GM12878 (cell line): Measurements from ENCODE around the gene HOXD10. TPM values are rescaled to one million over a fixed set of nuclear protein-coding genes. Genes with fewer than 3 reads are reported as not detected.

Source experiments
- ATAC-seq: fragments of 200-7000 bp; cut with Tn5 transposase; 3 replicates; pipeline ENCODE4 v1.9.1; 2020; ENCODE audit warnings: mild to moderate bottlenecking, moderate library complexity
- BruUV-seq: library from RNA; stranded (reverse); fragments of 400-500 nt; replicated peaks from 2 replicates; lab custom pipeline; 2021; lab: Mats Ljungman, UMichigan
- CTCF ChIA-PET: fragments of 300-600 bp; sonication (Branson Sonifier 250); formaldehyde crosslinking; extraction: SDS; loops from one replicate; lab custom pipeline; 2021; ENCODE audit warnings: inconsistent platforms; lab: Yijun Ruan, JAX
- POLR2A ChIA-PET: fragments of 350-600 bp; formaldehyde crosslinking; extraction: SDS; loops from one replicate; lab custom pipeline; 2021; ENCODE audit warnings: inconsistent platforms; lab: Charles Lee
- RAD21 ChIA-PET: fragments of 300-600 bp; sonication (Branson Sonifier 250); formaldehyde crosslinking; loops from one replicate; lab custom pipeline; 2023; ENCODE audit warnings: antibody characterized with exemption; ENCODE audit not compliant: unreplicated experiment; lab: Charles Lee
- SMC1A ChIA-PET: fragments of 300-600 bp; sonication (Branson Sonifier 250); formaldehyde crosslinking; loops from one replicate; lab custom pipeline; 2023; ENCODE audit not compliant: unreplicated experiment, uncharacterized antibody; lab: Charles Lee
- DNase-seq: peaks from one replicate; pipeline ENCODE4 v3.0.0-alpha.2; 2011; ENCODE audit warnings: low read depth, low spot score
- FAIRE-seq: peaks from 3 replicates; lab custom pipeline; 2011; peaks lifted over from hg19 to GRCh38; lab: Jason Lieb, UNC
- H2AFZ ChIP-seq: 2 replicates; pipeline ENCODE4 v1.6.0; 2011; ENCODE audit warnings: low read depth, low read length, control low read depth; ENCODE audit not compliant: control insufficient read depth
- H3K27ac ChIP-seq: 2 replicates; pipeline ENCODE4 v1.5.1; 2011; ENCODE audit warnings: control low read depth; ENCODE audit not compliant: control insufficient read depth, insufficient read depth
- H3K27me3 ChIP-seq, 2 experiments: replicated peaks in 1 of 2; 2 replicates each; pipeline versions ENCODE4 v1.6.0 to v1.6.1; 2011; ENCODE audit warnings: low read length in 1 of 2; ENCODE audit not compliant: control insufficient read depth in 2 of 2, insufficient read depth in 2 of 2
- H3K36me3 ChIP-seq, 2 experiments: 2 replicates each; pipeline ENCODE4 v1.5.1; 2011; ENCODE audit warnings: low read length in 1 of 2; ENCODE audit not compliant: control insufficient read depth in 2 of 2, insufficient read depth in 2 of 2
- H3K4me1 ChIP-seq: 2 replicates; pipeline ENCODE4 v1.6.1; 2011; ENCODE audit warnings: mild to moderate bottlenecking, low read length, moderate library complexity, mixed read lengths; ENCODE audit not compliant: control insufficient read depth, insufficient read depth
- H3K4me2 ChIP-seq: 2 replicates; pipeline ENCODE4 v1.6.0; 2011; ENCODE audit warnings: control low read depth; ENCODE audit not compliant: control insufficient read depth, insufficient read depth
- H3K4me3 ChIP-seq: fragments of 200-600 bp; sonication (generic); 2 replicates; pipeline ENCODE4 v1.5.1; 2016
- H3K79me2 ChIP-seq: 2 replicates; pipeline ENCODE4 v1.6.0; 2011; ENCODE audit warnings: low read length; ENCODE audit not compliant: control insufficient read depth, insufficient read depth
- H3K9ac ChIP-seq: 2 replicates; pipeline ENCODE4 v1.8.0; 2011; ENCODE audit warnings: low read length, control low read depth, mixed read lengths; ENCODE audit not compliant: control insufficient read depth, insufficient read depth
- H3K9me3 ChIP-seq: replicated peaks from 3 replicates; pipeline ENCODE4 v1.5.1; 2011; ENCODE audit warnings: mild to moderate bottlenecking, low read length; ENCODE audit not compliant: control insufficient read depth, insufficient read depth
- H4K20me1 ChIP-seq: 2 replicates; pipeline ENCODE4 v1.6.0; 2011; ENCODE audit not compliant: control insufficient read depth, insufficient read depth
- ATF7 ChIP-seq: fragments of 450-650 bp; IDR thresholded peaks from 2 replicates; pipeline ENCODE4 v1.6.1; 2016; ENCODE audit warnings: low read depth, mild to moderate bottlenecking
- CBX5 ChIP-seq: sonication (generic); IDR thresholded peaks from 2 replicates; pipeline ENCODE4 v1.6.1; 2016; ENCODE audit warnings: low read depth, moderate library complexity, mild to moderate bottlenecking, inconsistent platforms
- CREB1 ChIP-seq: IDR thresholded peaks from 2 replicates; pipeline ENCODE4 v1.6.1; 2012; ENCODE audit warnings: low read depth, mild to moderate bottlenecking, inconsistent platforms
- EED ChIP-seq: sonication (generic); IDR thresholded peaks from 2 replicates; pipeline ENCODE4 v1.6.1; 2016; ENCODE audit warnings: antibody characterized with exemption, low read depth
- EGR1 ChIP-seq, 2 experiments: IDR thresholded peaks; 1 replicate in 1 of 2; 2 replicates in 1 of 2; pipeline ENCODE4 v1.6.1; 2011 to 2012; ENCODE audit warnings: low read depth in 2 of 2, low read length in 2 of 2, borderline replicate concordance in 1 of 2, mild to moderate bottlenecking in 1 of 2, moderate library complexity in 1 of 2
- ETV6 ChIP-seq, 2 experiments: fragments of 450-650 bp in 1 of 2; IDR thresholded peaks in 1 of 2; conservative IDR thresholded peaks in 1 of 2; 2 replicates each; pipeline ENCODE4 v1.6.1; 2014; ENCODE audit warnings: antibody characterized with exemption in 1 of 2, borderline replicate concordance in 1 of 2, low read depth in 1 of 2, mild to moderate bottlenecking in 1 of 2, moderate library complexity in 1 of 2
- HDAC6 ChIP-seq: fragments of 200-600 bp; sonication (generic); IDR thresholded peaks from one replicate; pipeline ENCODE4 v1.8.0; 2017; ENCODE audit warnings: antibody characterized with exemption; ENCODE audit not compliant: unreplicated experiment
- KDM1A ChIP-seq: fragments of 200-600 bp; sonication (generic); IDR thresholded peaks from 2 replicates; pipeline ENCODE4 v1.6.1; 2016; ENCODE audit warnings: borderline replicate concordance
- NKRF ChIP-seq: fragments of 450-650 bp; conservative IDR thresholded peaks from 2 replicates; pipeline ENCODE4 v1.6.1; 2017; ENCODE audit warnings: mild to moderate bottlenecking, moderate library complexity
- NRF1 ChIP-seq: conservative IDR thresholded peaks from 2 replicates; pipeline ENCODE4 v1.6.1; 2011; ENCODE audit warnings: mild to moderate bottlenecking, low read depth, low read length, improper control_type of control experiment
- PAX5 ChIP-seq: IDR thresholded peaks from 2 replicates; pipeline ENCODE4 v1.6.1; 2011; ENCODE audit warnings: low read depth, low read length, borderline replicate concordance
- SIN3A ChIP-seq: IDR thresholded peaks from 2 replicates; pipeline ENCODE4 v1.6.1; 2012; ENCODE audit warnings: low read depth, low read length, improper control_type of control experiment
- TBL1XR1 ChIP-seq: IDR thresholded peaks from 2 replicates; pipeline ENCODE4 v1.6.1; 2012; ENCODE audit warnings: low read depth, low read length, improper control_type of control experiment
- WGBS: methylation state at CpG from one replicate; pipeline ENCODE4 v1.1.6; 2016; ENCODE audit warnings: low lambda C conversion rate; ENCODE audit not compliant: insufficient replicate concordance, insufficient coverage; ENCODE audit errors: missing lambda C conversion rate; 5-methylcytosine and 5-hydroxymethylcytosine counted together
- in situ Hi-C: fragments of 300-500 bp; cut with MboI; formaldehyde crosslinking; loops from 9 replicates; pipeline ENCODE4 v1.14.3; 2018; ENCODE audit warnings: mixed read lengths
- intact Hi-C: fragments of 100-400 bp; cut with micrococcal nuclease; formaldehyde crosslinking; loops from one replicate; pipeline ENCODE4 v1.14.2; 2022; ENCODE audit not compliant: unreplicated experiment
- polyA plus RNA-seq, 11 experiments: library from polyadenylated mRNA; depleted of rRNA in 4 of 11; unstranded in 6 of 11; stranded (reverse) in 5 of 11; fragments of >200 nt; fragmentation: Nextera tagmentation in 4 of 11; fragmentation: Illumina TruSeq in 1 of 11; extraction: Ambion mirVana in 4 of 11; extraction: Trizol in 1 of 11; gene quantifications; 1 replicate in 1 of 11; 2 replicates in 10 of 11; pipeline versions ENCODE4 v1.2.1 to v1.2.3, GENCODE V29; 2011 to 2016; ENCODE audit warnings: inconsistent platforms in 2 of 11, missing spikeins in 2 of 11, low read depth in 1 of 11
- total RNA-seq, 4 experiments: library from RNA; depleted of rRNA in 3 of 4; stranded (reverse); fragments of >200 nt in 3 of 4; fragmentation: Illumina TruSeq in 1 of 4; extraction: Trizol in 1 of 4; gene quantifications; 2 replicates each; pipeline versions ENCODE4 v1.2.1 to v1.2.3, GENCODE V29; 2013 to 2021
- TF ChIP-seq, protein P1 (sequence below): IDR thresholded peaks from 2 replicates; pipeline ENCODE4 v1.6.1; 2011; ENCODE audit warnings: low read depth, low read length, improper control_type of control experiment, borderline replicate concordance

HOXD10 gene
- total and polyA plus RNA-seq, 10 of the 15 experiments (the other 5 are each of a cell fraction or from before 2014, with no cell fraction given), result not detected

GRCh38 chr2:176074919-176075425, 41.6 kb upstream of the HOXD10 start:
- peaks cover 6 to 35% of the 10 kb centered on the region in 2 experiments for H3K27me3 ChIP-seq

More at GRCh38 chr2:176074919-176075425, 41.6 kb upstream of the HOXD10 start:
- TF ChIP-seq ATF7 (no peak), EGR1 (IDR thresholded peaks at IDR 0.05; ENCODE audit: borderline replicate concordance in 1 of 2, low read depth in 2 of 2, low read length in 2 of 2) (no peak), SIN3A (no peak), ETV6 (conservative IDR thresholded peaks at IDR 0.05 in 1 of 2, IDR thresholded peaks at IDR 0.05 in 1 of 2; ENCODE audit: borderline replicate concordance in 1 of 2, low read depth in 1 of 2) (no peak), CREB1 (no peak), PAX5 (no peak), NKRF (no peak), TBL1XR1 (no peak), NRF1 (no peak), EED (no peak), HDAC6 (no peak), KDM1A (no peak), CBX5 (no peak)
- TF ChIP-seq, protein P1, sequence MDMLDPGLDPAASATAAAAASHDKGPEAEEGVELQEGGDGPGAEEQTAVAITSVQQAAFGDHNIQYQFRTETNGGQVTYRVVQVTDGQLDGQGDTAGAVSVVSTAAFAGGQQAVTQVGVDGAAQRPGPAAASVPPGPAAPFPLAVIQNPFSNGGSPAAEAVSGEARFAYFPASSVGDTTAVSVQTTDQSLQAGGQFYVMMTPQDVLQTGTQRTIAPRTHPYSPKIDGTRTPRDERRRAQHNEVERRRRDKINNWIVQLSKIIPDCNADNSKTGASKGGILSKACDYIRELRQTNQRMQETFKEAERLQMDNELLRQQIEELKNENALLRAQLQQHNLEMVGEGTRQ, result no peak
- ChIA-PET CTCF (interaction anchor here (0.8 to 2.0 kb wide), 3 partner anchors 23 to 387 kb away, joined by 3 to 8 read pairs (median 5); no protein-coding TSS in a partner anchor), SMC1A (interaction anchor here (1.1 to 1.6 kb wide), 2 partner anchors 10 to 385 kb away, joined by 3 to 4 read pairs; no protein-coding TSS in a partner anchor), POLR2A (no interaction called here), RAD21 (no interaction called here)
- DNase-seq, result no peak
- Histone ChIP-seq H3K9ac (no peak overlapping the region), H3K4me3 (no peak overlapping the region), H4K20me1 (no peaks in the 10 kb centered on the region), H3K4me2 (no peak overlapping the region), H3K4me1 (no peaks in the 10 kb centered on the region), H3K9me3 (no peaks in the 10 kb centered on the region; the same call in 1 of the 3 replicates), H3K27ac (no peak overlapping the region), H2AFZ (no peak overlapping the region), H3K79me2 (no peaks in the 10 kb centered on the region), H3K36me3 (no peaks in the 10 kb centered on the region)
- intact Hi-C loops, result no loop called here
- FAIRE-seq, result no peak
- no TSS peak for BruUV-seq
- 12% methylated on average over 7 of the region's 7 CpGs for WGBS
- in situ Hi-C loops, result no loop called here
- no peak for ATAC-seq
